ENCODE results near the gene CYLD.

- TF ChIP-seq CTCF (IDR thresholded peaks at IDR 0.05; ENCODE audit: extremely low read depth in 1 of 2, insufficient read depth in 1 of 2, low read depth in 1 of 2, low read length in 2 of 2) (no peak), EZH2 (IDR thresholded peaks at IDR 0.05; ENCODE audit: borderline replicate concordance, low read depth, low read length, severe bottlenecking) (no peak), POLR2AphosphoS5 (IDR thresholded peaks at IDR 0.05; ENCODE audit: insufficient read depth, low read depth, low read length) (no peak), MAX (IDR thresholded peaks at IDR 0.05; ENCODE audit: insufficient read depth, insufficient read length) (no peak), POLR2A (IDR thresholded peaks at IDR 0.05; ENCODE audit: low read depth, low read length) (no peak), MYC (IDR thresholded peaks at IDR 0.05; ENCODE audit: low read depth, low read length) (no peak), JUN (IDR thresholded peaks at IDR 0.05; ENCODE audit: borderline replicate concordance, insufficient read depth, insufficient read length, low read depth) (no peak), FOS (IDR thresholded peaks at IDR 0.05; ENCODE audit: borderline replicate concordance, insufficient read depth, low read length) (no peak)
Observed at GRCh38 chr16:50765861-50766260, 24.0 kb downstream of the CYLD start.

Data from endothelial cell of umbilical vein (primary cell).